Naive thymus-derived CD4-positive, alpha-beta T cell (primary cell): ENCODE data around the gene RARRES2. TPM values are rescaled to one million over a fixed set of nuclear protein-coding genes. Genes with fewer than 3 reads are reported as not detected.

Experiments used
- ATAC-seq: fragments of 150-1000 bp; cut with Tn5 transposase; 2 replicates; pipeline ENCODE4 v1.10.0; 2021; ENCODE audit warnings: mild to moderate bottlenecking, moderate library complexity
- CTCF ChIA-PET: fragments of 350-600 bp; sonication (Branson Sonifier 250); formaldehyde crosslinking; loops from one replicate; lab custom pipeline; 2021; ENCODE audit warnings: antibody characterized with exemption; lab: Charles Lee
- POLR2A ChIA-PET: fragments of 350-600 bp; sonication (Branson Sonifier 250); formaldehyde crosslinking; loops from one replicate; lab custom pipeline; 2021; ENCODE audit warnings: antibody characterized with exemption, inconsistent platforms; lab: Charles Lee
- DNase-seq, 9 donors: peaks; one replicate each; pipeline versions ENCODE4 v3.0.0 to v3.0.0-alpha.2; 2020 to 2022; ENCODE audit warnings: mixed read lengths in 1 of 9
- H3K27ac ChIP-seq: one replicate; pipeline ENCODE4 v1.7.0; 2013; ENCODE audit warnings: mild to moderate bottlenecking, low read depth, low read length, moderate library complexity
- H3K27me3 ChIP-seq, 2 donors: one replicate each; pipeline ENCODE4 v1.7.0; 2013; ENCODE audit warnings: low read length in 2 of 2, mild to moderate bottlenecking in 2 of 2, moderate library complexity in 2 of 2; ENCODE audit not compliant: control insufficient read depth in 2 of 2, insufficient read depth in 2 of 2
- H3K36me3 ChIP-seq, 3 experiments: 1 replicate in 2 of 3; 2 replicates in 1 of 3; pipeline ENCODE4 v1.7.0; 2013; ENCODE audit warnings: low read length in 3 of 3, mild to moderate bottlenecking in 3 of 3, moderate library complexity in 1 of 3; ENCODE audit not compliant: insufficient read depth in 3 of 3, control insufficient read depth in 2 of 3
- H3K4me1 ChIP-seq, 2 donors: one replicate each; pipeline ENCODE4 v1.7.0; 2013; ENCODE audit warnings: low read length in 2 of 2, mild to moderate bottlenecking in 2 of 2, moderate library complexity in 1 of 2; ENCODE audit not compliant: control insufficient read depth in 2 of 2, insufficient read depth in 2 of 2
- H3K4me3 ChIP-seq: 2 replicates; pipeline ENCODE4 v1.7.0; 2013; ENCODE audit warnings: mild to moderate bottlenecking, low read length
- H3K9me3 ChIP-seq, 3 experiments: 1 replicate in 2 of 3; 2 replicates in 1 of 3; pipeline ENCODE4 v1.7.0; 2013; ENCODE audit warnings: low read length in 3 of 3; ENCODE audit not compliant: control insufficient read depth in 2 of 3
- H3K27ac Mint-ChIP-seq, 9 donors: one replicate each; pipeline ENCODE4 v1.8.0; 2020 to 2022; ENCODE audit warnings: mixed read lengths in 9 of 9, mild to moderate bottlenecking in 8 of 9, moderate library complexity in 5 of 9, inconsistent platforms in 2 of 9
- H3K27me3 Mint-ChIP-seq, 5 donors: one replicate each; pipeline ENCODE4 v1.8.0; 2021 to 2022; ENCODE audit warnings: mixed read lengths in 5 of 5, mild to moderate bottlenecking in 1 of 5
- H3K36me3 Mint-ChIP-seq, 5 donors: one replicate each; pipeline ENCODE4 v1.8.0; 2020 to 2022; ENCODE audit warnings: mixed read lengths in 5 of 5, mild to moderate bottlenecking in 3 of 5, inconsistent platforms in 1 of 5
- H3K4me1 Mint-ChIP-seq, 7 donors: one replicate each; pipeline ENCODE4 v1.8.0; 2020 to 2022; ENCODE audit warnings: mixed read lengths in 7 of 7, mild to moderate bottlenecking in 3 of 7, inconsistent platforms in 1 of 7
- H3K4me3 Mint-ChIP-seq, 10 donors: one replicate each; pipeline ENCODE4 v1.8.0; 2020 to 2022; ENCODE audit warnings: mild to moderate bottlenecking in 10 of 10, mixed read lengths in 10 of 10, moderate library complexity in 6 of 10, inconsistent platforms in 2 of 10
- H3K9me3 Mint-ChIP-seq, 11 donors: one replicate each; pipeline ENCODE4 v1.8.0; 2020 to 2022; ENCODE audit warnings: mixed read lengths in 11 of 11, mild to moderate bottlenecking in 4 of 11, inconsistent platforms in 1 of 11, moderate library complexity in 1 of 11
- intact Hi-C, 2 donors: fragments of 100-400 bp; cut with micrococcal nuclease; formaldehyde crosslinking; loops; one replicate each; pipeline ENCODE4 v1.15.1; 2023
- polyA plus RNA-seq, 2 donors: library from polyadenylated mRNA; unstranded; fragments of 300-500 nt; fragmentation: Illumina TruSeq; gene quantifications; one replicate each; pipeline ENCODE4 v1.2.3, GENCODE V29; 2021
- total RNA-seq, 6 experiments: library from RNA in 5 of 6; stranded (reverse) in 5 of 6; gene quantifications; 1 replicate in 5 of 6; 2 replicates in 1 of 6; pipeline ENCODE4 v1.2.3 and lab custom pipeline; 2021 to 2026

The RARRES2 gene
- total and polyA plus RNA-seq, 7 experiments from 2014 or later, result 0.38 TPM; not detected in 6

GRCh38 chr7:150385302-150385723 is 43.9 kb upstream of the RARRES2 start:
- DNase-seq, result no peak
- H3K9me3 Mint-ChIP-seq, result no peaks in the 10 kb centered on the region
- no peaks in the 10 kb centered on the region for H3K4me1 ChIP-seq
- POLR2A ChIA-PET, result interaction anchor here (0.9 to 2.7 kb wide), 2 partner anchors 21 to 78 kb away, joined by 3 to 10 read pairs; a partner anchor contains a TSS
- H3K4me3 Mint-ChIP-seq, result peak overlapping the region in 1 of 10 donors; percentile 29
- peaks cover 0 to 8% (median 0%) of the 10 kb centered on the region in 5 donors for H3K36me3 Mint-ChIP-seq
- H3K36me3 ChIP-seq, result peaks cover 0 to 4% (median 0%) of the 10 kb centered on the region in 3 experiments
- no peak overlapping the region for H3K4me3 ChIP-seq
- peaks cover 2 to 18% (median 10%) of the 10 kb centered on the region in 7 donors for H3K4me1 Mint-ChIP-seq
- no peaks in the 10 kb centered on the region for H3K27me3 Mint-ChIP-seq
- CTCF ChIA-PET, result interaction anchor here (0.9 kb wide), 1 partner anchor 12 kb away, joined by 3 read pairs; no protein-coding TSS in a partner anchor
- no peak overlapping the region for H3K27ac ChIP-seq
- H3K27ac Mint-ChIP-seq, result no peak overlapping the region
- no peak for ATAC-seq
- H3K9me3 ChIP-seq, result no peaks in the 10 kb centered on the region
- no peaks in the 10 kb centered on the region for H3K27me3 ChIP-seq
- intact Hi-C loops, result no loop called here

GRCh38 chr7:150384406-150385301 is 43.2 kb upstream of the RARRES2 start:
- Mint-ChIP-seq H3K4me3 (no peak overlapping the region), H3K36me3 (peaks cover 0 to 8% (median 0%) of the 10 kb centered on the region in 5 donors), H3K27ac (no peak overlapping the region), H3K9me3 (no peaks in the 10 kb centered on the region), H3K4me1 (peaks cover 8 to 24% (median 16%) of the 10 kb centered on the region in 7 donors), H3K27me3 (no peaks in the 10 kb centered on the region)
- Histone ChIP-seq H3K36me3 (peaks cover 0 to 4% (median 0%) of the 10 kb centered on the region in 3 experiments), H3K4me1 (peaks cover 4 to 5% of the 10 kb centered on the region in 2 donors), H3K4me3 (no peak overlapping the region), H3K9me3 (no peaks in the 10 kb centered on the region), H3K27ac (no peak overlapping the region), H3K27me3 (no peaks in the 10 kb centered on the region)
- ChIA-PET POLR2A (interaction anchor here (0.9 to 2.7 kb wide), 2 partner anchors 22 to 78 kb away, joined by 3 to 10 read pairs; a partner anchor contains a TSS), CTCF (no interaction called here)
- ATAC-seq (no peak), DNase-seq (no peak)
- intact Hi-C loops, result no loop called here

- Mint-ChIP-seq H3K27me3 (no peaks in the 10 kb centered on the region), H3K36me3 (peaks cover 0 to 8% (median 0%) of the 10 kb centered on the region in 5 donors), H3K4me1 (peaks cover 10 to 26% (median 18%) of the 10 kb centered on the region in 7 donors), H3K27ac (no peak overlapping the region), H3K9me3 (no peaks in the 10 kb centered on the region), H3K4me3 (no peak overlapping the region)
- intact Hi-C loops, result no loop called here
- H3K9me3 ChIP-seq, result no peaks in the 10 kb centered on the region
- no peak for ATAC-seq
- POLR2A ChIA-PET, result interaction anchor here (2.1 kb wide), 1 partner anchor 23 kb away, joined by 7 read pairs; no protein-coding TSS in a partner anchor
- no peak overlapping the region for H3K27ac ChIP-seq
- no peaks in the 10 kb centered on the region for H3K27me3 ChIP-seq
- CTCF ChIA-PET, result interaction anchor here (0.6 kb wide), 1 partner anchor 23 kb away, joined by 3 read pairs; no protein-coding TSS in a partner anchor
- H3K4me1 ChIP-seq, result peaks cover 4 to 6% of the 10 kb centered on the region in 2 donors
- H3K4me3 ChIP-seq, result no peak overlapping the region
- no peak for DNase-seq
- H3K36me3 ChIP-seq, result peaks cover 0 to 4% (median 0%) of the 10 kb centered on the region in 3 experiments
These were observed 42.4 kb upstream of the RARRES2 start for GRCh38 chr7:150383710-150384397.

- intact Hi-C loops, result no loop called here
- Histone ChIP-seq H3K4me1 (peaks cover 4 to 12% of the 10 kb centered on the region in 2 donors), H3K27ac (no peak overlapping the region), H3K9me3 (no peaks in the 10 kb centered on the region), H3K36me3 (no peaks in the 10 kb centered on the region), H3K27me3 (no peaks in the 10 kb centered on the region), H3K4me3 (no peak overlapping the region)
- no peaks in the 10 kb centered on the region for H3K27me3 Mint-ChIP-seq
- peaks cover 0 to 8% (median 0%) of the 10 kb centered on the region in 5 donors for H3K36me3 Mint-ChIP-seq
- no peaks in the 10 kb centered on the region for H3K9me3 Mint-ChIP-seq
- ATAC-seq (no peak), DNase-seq (no peak)
- peaks cover 15 to 28% (median 20%) of the 10 kb centered on the region in 7 donors for H3K4me1 Mint-ChIP-seq
- H3K27ac Mint-ChIP-seq, result no peak overlapping the region
- CTCF ChIA-PET, result no interaction called here
- peak overlapping the region in 1 of 10 donors; percentile 12 for H3K4me3 Mint-ChIP-seq
- POLR2A ChIA-PET, result interaction anchor here (2.1 kb wide), 1 partner anchor 24 kb away, joined by 7 read pairs; no protein-coding TSS in a partner anchor
These were observed 41.4 kb upstream of the RARRES2 start for GRCh38 chr7:150382844-150383225.

- CTCF ChIA-PET, result no interaction called here
- no peak for DNase-seq
- POLR2A ChIA-PET, result interaction anchor here (0.9 to 2.1 kb wide), 2 partner anchors 13 to 24 kb away, joined by 4 to 7 read pairs; no protein-coding TSS in a partner anchor
- Histone ChIP-seq H3K9me3 (no peaks in the 10 kb centered on the region), H3K4me1 (peaks cover 4 to 17% of the 10 kb centered on the region in 2 donors), H3K4me3 (no peak overlapping the region), H3K27me3 (no peaks in the 10 kb centered on the region), H3K36me3 (no peaks in the 10 kb centered on the region), H3K27ac (no peak overlapping the region)
- H3K4me3 Mint-ChIP-seq, result peak overlapping the region in 1 of 10 donors; percentile 48
- peaks cover 20 to 33% (median 22%) of the 10 kb centered on the region in 7 donors for H3K4me1 Mint-ChIP-seq
- no peaks in the 10 kb centered on the region for H3K9me3 Mint-ChIP-seq
- H3K27ac Mint-ChIP-seq, result peak overlapping the region in 1 of 9 donors; percentile 59
- no peaks in the 10 kb centered on the region for H3K27me3 Mint-ChIP-seq
- no peak for ATAC-seq
- intact Hi-C loops, result no loop called here
- peaks cover 0 to 8% (median 0%) of the 10 kb centered on the region in 5 donors for H3K36me3 Mint-ChIP-seq
These were observed 40.9 kb upstream of the RARRES2 start for GRCh38 chr7:150382123-150382843.

GRCh38 chr7:150381785-150382122 is 40.3 kb upstream of the RARRES2 start:
- Mint-ChIP-seq H3K4me3 (no peak overlapping the region), H3K36me3 (peaks cover 0 to 8% (median 0%) of the 10 kb centered on the region in 5 donors), H3K27me3 (no peaks in the 10 kb centered on the region), H3K9me3 (no peaks in the 10 kb centered on the region), H3K4me1 (peaks cover 20 to 34% (median 27%) of the 10 kb centered on the region in 7 donors), H3K27ac (no peak overlapping the region)
- Histone ChIP-seq H3K9me3 (no peaks in the 10 kb centered on the region), H3K4me3 (no peak overlapping the region), H3K4me1 (peaks cover 4 to 21% of the 10 kb centered on the region in 2 donors), H3K27me3 (no peaks in the 10 kb centered on the region), H3K27ac (no peak overlapping the region), H3K36me3 (no peaks in the 10 kb centered on the region)
- ChIA-PET CTCF (no interaction called here), POLR2A (interaction anchor here (0.9 to 2.1 kb wide), 2 partner anchors 12 to 25 kb away, joined by 4 to 7 read pairs; no protein-coding TSS in a partner anchor)
- no peak for ATAC-seq
- intact Hi-C loops, result no loop called here
- no peak for DNase-seq
